HL-60 (cell line): ENCODE results near the gene SPTSSA.
"Not testable (repeated sequence)": the region's sequence is repeated elsewhere in the genome, so short reads cannot be mapped to it uniquely, and the experiment has no call there.

ENCODE experiments used
- DNase-seq, 2 experiments: peaks; one replicate each; pipeline ENCODE4 v3.0.0-alpha.2; 2010 to 2020; ENCODE audit warnings: low read depth in 1 of 2, low spot score in 1 of 2
- H3K27ac ChIP-seq: fragments of 250-450 bp; sonication (Bioruptor Pico); replicated peaks from 2 replicates; pipeline ENCODE4 v1.5.1; 2020; ENCODE audit warnings: mild to moderate bottlenecking, moderate library complexity
- H3K27me3 ChIP-seq: fragments of 250-450 bp; sonication (Bioruptor Pico); 2 replicates; pipeline ENCODE4 v1.5.1; 2021; ENCODE audit warnings: mild to moderate bottlenecking, moderate library complexity; ENCODE audit not compliant: insufficient read depth, poor library complexity, severe bottlenecking
- H3K4me3 ChIP-seq: replicated peaks from 2 replicates; pipeline ENCODE4 v1.5.1; 2011; ENCODE audit warnings: mild to moderate bottlenecking, control low read depth, low read length; ENCODE audit not compliant: insufficient read depth
- GABPA ChIP-seq: IDR thresholded peaks from 2 replicates; pipeline ENCODE4 v1.6.1; 2012; ENCODE audit warnings: low read depth
- POLR2AphosphoS5 ChIP-seq: IDR thresholded peaks from 2 replicates; pipeline ENCODE4 v1.6.1; 2012; ENCODE audit warnings: low read depth
- SPI1 ChIP-seq: IDR thresholded peaks from 2 replicates; pipeline ENCODE4 v1.6.1; 2012; ENCODE audit warnings: low read depth, mild to moderate bottlenecking, borderline replicate concordance
- TF ChIP-seq, protein P1 (sequence below): IDR thresholded peaks from 2 replicates; pipeline ENCODE4 v1.6.1; 2012; ENCODE audit warnings: low read depth; ENCODE audit not compliant: insufficient replicate concordance
- TF ChIP-seq, protein P2 (sequence below): IDR thresholded peaks from one replicate; pipeline ENCODE4 v1.5.1; 2011; ENCODE audit warnings: low read length, control low read depth, inconsistent platforms; ENCODE audit not compliant: insufficient read depth

SPTSSA gene

DNA sequence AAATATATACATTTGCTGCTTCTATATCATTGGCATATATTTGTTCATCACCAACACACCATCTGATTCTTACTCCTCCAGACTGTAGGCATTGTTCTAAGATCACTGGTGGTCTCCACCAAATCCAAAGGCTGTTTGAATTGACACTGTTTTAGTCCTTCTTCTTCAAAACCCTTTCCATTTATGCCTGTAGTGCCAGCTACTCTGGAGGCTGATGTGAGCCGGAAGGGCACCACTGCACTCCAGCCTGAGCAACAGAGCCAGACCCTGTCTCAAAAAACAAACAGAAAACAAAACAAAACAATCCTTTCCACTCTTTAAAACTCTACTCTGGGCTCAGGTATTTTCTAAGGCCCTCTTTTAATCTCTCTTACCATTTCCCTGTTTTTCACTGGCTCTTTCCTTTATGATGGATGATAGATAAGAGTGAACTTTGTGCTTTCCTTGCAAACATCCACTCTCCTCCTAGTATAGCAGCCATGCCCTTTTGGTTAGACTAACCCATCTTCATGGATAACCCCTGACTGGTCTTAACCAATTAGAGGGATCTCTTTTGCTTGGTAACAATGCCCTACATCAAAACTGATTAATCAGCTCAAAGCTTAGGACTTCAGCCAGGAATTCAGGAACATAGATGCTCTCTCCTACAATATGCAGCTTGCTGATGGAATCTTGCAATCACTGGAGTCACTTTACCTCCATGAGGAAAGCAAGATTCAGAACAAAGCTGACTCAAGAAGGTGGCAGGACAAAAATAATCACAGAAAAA lies 24.9 kb downstream of the SPTSSA start:
- H3K4me3 ChIP-seq = no peak overlapping the region
- no peak overlapping the region for H3K27ac ChIP-seq
- H3K27me3 ChIP-seq = no peaks in the 10 kb centered on the region
- TF ChIP-seq GABPA (no peak), POLR2AphosphoS5 (no peak), SPI1 (no peak)
- TF ChIP-seq, protein P1, sequence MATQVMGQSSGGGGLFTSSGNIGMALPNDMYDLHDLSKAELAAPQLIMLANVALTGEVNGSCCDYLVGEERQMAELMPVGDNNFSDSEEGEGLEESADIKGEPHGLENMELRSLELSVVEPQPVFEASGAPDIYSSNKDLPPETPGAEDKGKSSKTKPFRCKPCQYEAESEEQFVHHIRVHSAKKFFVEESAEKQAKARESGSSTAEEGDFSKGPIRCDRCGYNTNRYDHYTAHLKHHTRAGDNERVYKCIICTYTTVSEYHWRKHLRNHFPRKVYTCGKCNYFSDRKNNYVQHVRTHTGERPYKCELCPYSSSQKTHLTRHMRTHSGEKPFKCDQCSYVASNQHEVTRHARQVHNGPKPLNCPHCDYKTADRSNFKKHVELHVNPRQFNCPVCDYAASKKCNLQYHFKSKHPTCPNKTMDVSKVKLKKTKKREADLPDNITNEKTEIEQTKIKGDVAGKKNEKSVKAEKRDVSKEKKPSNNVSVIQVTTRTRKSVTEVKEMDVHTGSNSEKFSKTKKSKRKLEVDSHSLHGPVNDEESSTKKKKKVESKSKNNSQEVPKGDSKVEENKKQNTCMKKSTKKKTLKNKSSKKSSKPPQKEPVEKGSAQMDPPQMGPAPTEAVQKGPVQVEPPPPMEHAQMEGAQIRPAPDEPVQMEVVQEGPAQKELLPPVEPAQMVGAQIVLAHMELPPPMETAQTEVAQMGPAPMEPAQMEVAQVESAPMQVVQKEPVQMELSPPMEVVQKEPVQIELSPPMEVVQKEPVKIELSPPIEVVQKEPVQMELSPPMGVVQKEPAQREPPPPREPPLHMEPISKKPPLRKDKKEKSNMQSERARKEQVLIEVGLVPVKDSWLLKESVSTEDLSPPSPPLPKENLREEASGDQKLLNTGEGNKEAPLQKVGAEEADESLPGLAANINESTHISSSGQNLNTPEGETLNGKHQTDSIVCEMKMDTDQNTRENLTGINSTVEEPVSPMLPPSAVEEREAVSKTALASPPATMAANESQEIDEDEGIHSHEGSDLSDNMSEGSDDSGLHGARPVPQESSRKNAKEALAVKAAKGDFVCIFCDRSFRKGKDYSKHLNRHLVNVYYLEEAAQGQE = no peak
- TF ChIP-seq, protein P2, sequence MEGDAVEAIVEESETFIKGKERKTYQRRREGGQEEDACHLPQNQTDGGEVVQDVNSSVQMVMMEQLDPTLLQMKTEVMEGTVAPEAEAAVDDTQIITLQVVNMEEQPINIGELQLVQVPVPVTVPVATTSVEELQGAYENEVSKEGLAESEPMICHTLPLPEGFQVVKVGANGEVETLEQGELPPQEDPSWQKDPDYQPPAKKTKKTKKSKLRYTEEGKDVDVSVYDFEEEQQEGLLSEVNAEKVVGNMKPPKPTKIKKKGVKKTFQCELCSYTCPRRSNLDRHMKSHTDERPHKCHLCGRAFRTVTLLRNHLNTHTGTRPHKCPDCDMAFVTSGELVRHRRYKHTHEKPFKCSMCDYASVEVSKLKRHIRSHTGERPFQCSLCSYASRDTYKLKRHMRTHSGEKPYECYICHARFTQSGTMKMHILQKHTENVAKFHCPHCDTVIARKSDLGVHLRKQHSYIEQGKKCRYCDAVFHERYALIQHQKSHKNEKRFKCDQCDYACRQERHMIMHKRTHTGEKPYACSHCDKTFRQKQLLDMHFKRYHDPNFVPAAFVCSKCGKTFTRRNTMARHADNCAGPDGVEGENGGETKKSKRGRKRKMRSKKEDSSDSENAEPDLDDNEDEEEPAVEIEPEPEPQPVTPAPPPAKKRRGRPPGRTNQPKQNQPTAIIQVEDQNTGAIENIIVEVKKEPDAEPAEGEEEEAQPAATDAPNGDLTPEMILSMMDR = no peak
- no peak for DNase-seq

DNA sequence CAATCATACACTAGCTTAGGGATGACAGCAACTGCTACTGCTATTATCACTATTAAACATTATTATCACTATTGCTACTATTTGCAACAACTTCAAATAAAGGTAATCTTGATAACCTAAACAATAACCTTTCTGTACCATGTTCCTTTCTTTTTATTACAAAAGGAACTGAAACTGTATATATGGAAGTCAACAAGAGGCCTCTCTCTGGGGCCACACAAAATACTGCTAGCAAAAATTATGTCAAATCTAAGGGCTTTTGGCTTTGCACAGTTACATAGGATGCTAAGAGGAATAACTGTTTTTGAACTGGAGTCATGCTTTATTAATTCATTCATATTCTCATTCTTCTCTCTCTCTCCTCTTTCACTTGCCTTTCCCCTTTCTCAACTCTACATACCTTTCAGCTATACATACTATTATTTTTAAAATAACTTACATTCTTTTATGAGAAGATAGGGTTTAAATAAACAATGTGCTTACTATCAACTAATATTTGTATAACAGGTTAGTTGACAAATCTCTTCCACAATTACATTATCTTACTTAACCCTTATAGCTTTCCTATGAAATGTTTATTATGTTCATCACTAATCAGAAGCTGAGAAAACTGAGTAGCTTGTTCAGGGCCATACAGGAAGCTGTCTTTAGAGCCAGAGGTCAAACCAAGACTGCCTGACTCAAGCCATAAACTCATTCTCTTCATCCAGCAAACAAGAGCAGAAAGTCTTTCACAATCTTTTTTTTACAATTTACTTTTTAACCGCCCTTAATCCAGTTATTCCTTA lies 25.7 kb downstream of the SPTSSA start:
- no peak for TF ChIP-seq SPI1
- TF ChIP-seq, protein P1 = no peak
- TF ChIP-seq, protein P2 = no peak
- TF ChIP-seq GABPA = no peak
- no peak for TF ChIP-seq POLR2AphosphoS5
- Histone ChIP-seq H3K27ac (no peak overlapping the region), H3K4me3 (no peak overlapping the region), H3K27me3 (no peaks in the 10 kb centered on the region)
- DNase-seq = no peak

DNA sequence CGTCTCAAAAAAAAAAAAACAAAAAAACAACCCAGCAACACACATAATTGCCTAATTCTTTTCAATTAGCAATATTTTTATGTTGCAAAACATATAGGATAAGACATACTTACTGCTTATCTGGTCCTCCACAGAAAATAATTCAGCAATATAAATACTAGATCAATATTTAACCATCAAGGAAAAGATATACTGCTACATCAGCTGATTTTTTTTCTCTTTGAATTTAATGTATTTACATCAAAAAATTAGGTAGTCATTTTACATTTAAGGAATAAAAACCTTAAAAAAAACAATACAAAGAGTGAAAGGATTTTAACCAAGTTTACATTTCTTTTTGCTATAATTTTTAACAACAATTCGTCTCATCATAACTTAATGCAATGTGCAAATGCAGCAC lies 28.1 kb downstream of the SPTSSA start:
- no peak for TF ChIP-seq POLR2AphosphoS5
- TF ChIP-seq, protein P1 = no peak
- no peak for TF ChIP-seq SPI1
- no peak for TF ChIP-seq GABPA
- TF ChIP-seq, protein P2 = no peak
- no peak for DNase-seq
- no peaks in the 10 kb centered on the region for H3K27me3 ChIP-seq
- no peak overlapping the region for H3K27ac ChIP-seq
- H3K4me3 ChIP-seq = no peak overlapping the region

DNA sequence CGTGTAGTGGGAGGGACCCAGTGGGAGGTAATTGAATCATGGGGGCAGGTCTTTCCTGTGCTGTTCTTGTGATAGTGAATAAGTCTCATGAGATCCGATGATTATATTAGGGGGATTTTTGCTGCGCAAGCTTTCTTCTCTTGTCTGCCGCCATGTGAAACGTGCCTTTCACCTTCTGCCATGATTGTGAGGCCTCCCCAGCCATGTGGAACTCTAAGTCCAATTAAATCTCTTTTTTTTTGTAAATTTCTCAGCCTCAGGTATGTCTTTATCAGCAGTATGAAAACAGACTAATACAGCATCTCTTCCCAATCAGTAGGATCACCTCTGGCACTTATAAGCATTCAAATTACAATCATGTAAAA lies 34.0 kb downstream of the SPTSSA start:
- DNase-seq, H3K27me3 ChIP-seq, H3K27ac ChIP-seq: not testable (repeated sequence)

More for the DNA sequence above, 34.0 kb downstream of the SPTSSA start:
- not testable (repeated sequence) for H3K4me3 ChIP-seq
